WTC11 (cell line): ENCODE data around the gene SLC26A11.

Source experiments
- ATF2 ChIP-seq: sonication (generic); formaldehyde crosslinking; IDR thresholded peaks from 2 replicates; pipeline ENCODE4 v1.8.1; 2022; ENCODE audit warnings: low read depth, missing genetic modification reagents, borderline replicate concordance
- ATF3 ChIP-seq: sonication (generic); formaldehyde crosslinking; conservative IDR thresholded peaks from 2 replicates; pipeline ENCODE4 v1.8.1; 2022; ENCODE audit warnings: mild to moderate bottlenecking, missing genetic modification reagents
- CTCF ChIP-seq: fragments of 200-600 bp; IDR thresholded peaks from 2 replicates; pipeline ENCODE4 v1.8.0; 2022; ENCODE audit warnings: antibody characterized with exemption
- ERG ChIP-seq: fragments of 250-450 bp; sonication (Bioruptor Pico); IDR thresholded peaks from 2 replicates; pipeline ENCODE4 v1.8.0; 2021; ENCODE audit warnings: mild to moderate bottlenecking
- IRF2 ChIP-seq: sonication (generic); formaldehyde crosslinking; IDR thresholded peaks from 2 replicates; pipeline ENCODE4 v1.8.0; 2022; ENCODE audit warnings: low read depth, missing genetic modification reagents, borderline replicate concordance
- NFATC4 ChIP-seq: fragments of 250-450 bp; sonication (Bioruptor Pico); IDR thresholded peaks from 2 replicates; pipeline ENCODE4 v1.9.0; 2021; ENCODE audit warnings: mild to moderate bottlenecking
- SP1 ChIP-seq: sonication (generic); formaldehyde crosslinking; conservative IDR thresholded peaks from 2 replicates; pipeline ENCODE4 v1.8.1; 2022; ENCODE audit warnings: missing genetic modification reagents

- TF ChIP-seq CTCF (no peak), IRF2 (no peak), ATF2 (no peak), SP1 (CRISPR knock-in tag) (no peak), NFATC4 (CRISPR knock-in tag) (no peak), ERG (no peak), ATF3 (CRISPR knock-in tag) (no peak)
Observed at GRCh38 chr17:80218391-80218790, 1.8 kb upstream of the SLC26A11 start.
